Choroid plexus epithelial cell (primary cell): ENCODE data around the gene PIK3R6.

ENCODE experiments used
- DNase-seq: peaks from one replicate; pipeline ENCODE4 v3.0.0-alpha.2; 2010; ENCODE audit warnings: low read depth
- H3K4me3 ChIP-seq: 2 replicates; pipeline ENCODE4 v1.5.1; 2011; ENCODE audit warnings: low read depth, mild to moderate bottlenecking, control low read depth, low read length, moderate library complexity
- CTCF ChIP-seq: conservative IDR thresholded peaks from 2 replicates; pipeline ENCODE4 v1.5.1; 2011; ENCODE audit warnings: low read depth, mild to moderate bottlenecking, control low read depth, inconsistent platforms, low read length, moderate library complexity

The PIK3R6 gene

GRCh38 chr17:8755590-8756255 lies 111.8 kb downstream of the PIK3R6 start:
- TF ChIP-seq CTCF = no peak
- DNase-seq = no peak
- no peak overlapping the region for H3K4me3 ChIP-seq

- DNase-seq = no peak
- no peak for TF ChIP-seq CTCF
- no peak overlapping the region for H3K4me3 ChIP-seq
Measured at GRCh38 chr17:8754890-8755289, 112.6 kb downstream of the PIK3R6 start.

- peak; percentile 60 for TF ChIP-seq CTCF
- H3K4me3 ChIP-seq = no peak overlapping the region
- DNase-seq = peak; percentile 57
Measured at GRCh38 chr17:8753976-8754440, 113.5 kb downstream of the PIK3R6 start.

- no peak for DNase-seq
- no peak overlapping the region for H3K4me3 ChIP-seq
- TF ChIP-seq CTCF = no peak
Measured at GRCh38 chr17:8753136-8753975, 114.1 kb downstream of the PIK3R6 start.
